ENCODE measurements around the gene CCDC122. TPM values are rescaled to one million over a fixed set of nuclear protein-coding genes. Genes with fewer than 3 reads are reported as not detected.

The CCDC122 gene
- total RNA-seq, 1 experiment from 2014 or later, result 5.8 TPM

DNA sequence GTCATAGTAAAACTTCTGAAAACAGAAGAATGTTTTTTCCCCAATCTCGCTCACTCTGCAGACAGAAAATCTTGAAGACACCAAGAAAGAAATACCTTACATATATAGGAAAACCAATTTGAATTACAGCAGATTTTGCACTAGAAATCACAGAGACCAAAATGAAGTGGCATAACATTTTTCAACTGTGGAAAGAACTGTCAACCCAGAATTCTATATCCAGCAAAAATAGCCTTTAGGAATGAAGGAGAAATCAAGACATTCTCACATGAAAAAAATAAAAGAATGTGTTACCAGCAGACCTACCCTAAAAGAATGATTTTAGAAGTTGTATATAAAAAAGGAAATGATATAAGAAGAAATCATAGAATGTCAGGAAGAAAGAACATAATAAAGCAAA is 28.7 kb downstream of the CCDC122 start:
- intact Hi-C loops (cut with micrococcal nuclease), result no loop called here
- CTCF ChIA-PET, result no interaction called here
- POLR2A ChIA-PET, result no interaction called here

More for the DNA sequence above, 28.7 kb downstream of the CCDC122 start:
- ATAC-seq (no peak), DNase-seq (ENCODE audit: low read depth, low spot score) (no peak)
- no peaks in the 10 kb centered on the region for H4K20me1 ChIP-seq (ENCODE audit: insufficient read depth)
- TF ChIP-seq EGR1 (IDR thresholded peaks at IDR 0.05; ENCODE audit: low read depth) (no peak), CBX3 (IDR thresholded peaks at IDR 0.05; ENCODE audit: low read depth) (no peak), SIN3A (IDR thresholded peaks at IDR 0.05; ENCODE audit: low read depth) (no peak), POLR2A (IDR thresholded peaks at IDR 0.05; ENCODE audit: borderline replicate concordance, extremely low read depth, insufficient read depth, insufficient read length) (no peak), MAX (IDR thresholded peaks at IDR 0.05) (no peak), SRF (IDR thresholded peaks at IDR 0.05; ENCODE audit: low read depth) (no peak), YY1 (IDR thresholded peaks at IDR 0.05; ENCODE audit: extremely low read depth, insufficient replicate concordance, low read depth, low read length) (no peak), ZFX (IDR thresholded peaks at IDR 0.05) (no peak), RAD21 (IDR thresholded peaks at IDR 0.05; ENCODE audit: low read depth) (no peak), ELF1 (IDR thresholded peaks at IDR 0.05; ENCODE audit: borderline replicate concordance, low read depth) (no peak), SP1 (IDR thresholded peaks at IDR 0.05; ENCODE audit: low read depth) (no peak)
- TF ChIP-seq, protein P1, sequence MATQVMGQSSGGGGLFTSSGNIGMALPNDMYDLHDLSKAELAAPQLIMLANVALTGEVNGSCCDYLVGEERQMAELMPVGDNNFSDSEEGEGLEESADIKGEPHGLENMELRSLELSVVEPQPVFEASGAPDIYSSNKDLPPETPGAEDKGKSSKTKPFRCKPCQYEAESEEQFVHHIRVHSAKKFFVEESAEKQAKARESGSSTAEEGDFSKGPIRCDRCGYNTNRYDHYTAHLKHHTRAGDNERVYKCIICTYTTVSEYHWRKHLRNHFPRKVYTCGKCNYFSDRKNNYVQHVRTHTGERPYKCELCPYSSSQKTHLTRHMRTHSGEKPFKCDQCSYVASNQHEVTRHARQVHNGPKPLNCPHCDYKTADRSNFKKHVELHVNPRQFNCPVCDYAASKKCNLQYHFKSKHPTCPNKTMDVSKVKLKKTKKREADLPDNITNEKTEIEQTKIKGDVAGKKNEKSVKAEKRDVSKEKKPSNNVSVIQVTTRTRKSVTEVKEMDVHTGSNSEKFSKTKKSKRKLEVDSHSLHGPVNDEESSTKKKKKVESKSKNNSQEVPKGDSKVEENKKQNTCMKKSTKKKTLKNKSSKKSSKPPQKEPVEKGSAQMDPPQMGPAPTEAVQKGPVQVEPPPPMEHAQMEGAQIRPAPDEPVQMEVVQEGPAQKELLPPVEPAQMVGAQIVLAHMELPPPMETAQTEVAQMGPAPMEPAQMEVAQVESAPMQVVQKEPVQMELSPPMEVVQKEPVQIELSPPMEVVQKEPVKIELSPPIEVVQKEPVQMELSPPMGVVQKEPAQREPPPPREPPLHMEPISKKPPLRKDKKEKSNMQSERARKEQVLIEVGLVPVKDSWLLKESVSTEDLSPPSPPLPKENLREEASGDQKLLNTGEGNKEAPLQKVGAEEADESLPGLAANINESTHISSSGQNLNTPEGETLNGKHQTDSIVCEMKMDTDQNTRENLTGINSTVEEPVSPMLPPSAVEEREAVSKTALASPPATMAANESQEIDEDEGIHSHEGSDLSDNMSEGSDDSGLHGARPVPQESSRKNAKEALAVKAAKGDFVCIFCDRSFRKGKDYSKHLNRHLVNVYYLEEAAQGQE (IDR thresholded peaks at IDR 0.05; ENCODE audit: low read depth), result no peak
- no peak overlapping the region for H3K9ac ChIP-seq (ENCODE audit: low read length)
- H3K36me3 ChIP-seq (ENCODE audit: control insufficient read depth in 1 of 2, insufficient read depth in 2 of 2, low read length in 2 of 2), result no peaks in the 10 kb centered on the region; a peak in 1 of 4 replicates
- BruUV-seq (replicated peaks), result no TSS peak
- no peaks in the 10 kb centered on the region for H3K9me2 ChIP-seq (ENCODE audit: insufficient read depth)
- no peaks in the 10 kb centered on the region for H3K27me3 ChIP-seq (ENCODE audit: insufficient read depth, low read length)
- H3K9me3 ChIP-seq (ENCODE audit: control insufficient read depth in 1 of 2, insufficient read depth in 1 of 2, low read depth in 1 of 2, low read length in 2 of 2), result peaks cover 0 to 4% of the 10 kb centered on the region in 2 experiments; a peak in 1 of 4 replicates
- no peaks in the 10 kb centered on the region for H3K79me2 ChIP-seq (ENCODE audit: insufficient read depth, low read length)
- RAD21 ChIA-PET (ENCODE audit: low non-redundant PET in 1 of 2, low total read pairs in 2 of 2, uncharacterized antibody in 2 of 2, unreplicated experiment in 2 of 2), result no interaction called here
- H3K4me3 ChIP-seq (replicated peaks in 1 of 2; ENCODE audit: low read depth in 1 of 2, low read length in 2 of 2), result no peak overlapping the region
- H3K4me1 ChIP-seq (ENCODE audit: control insufficient read depth in 1 of 2, insufficient read depth in 2 of 2, low read length in 2 of 2), result 0 out of 4 replicates have a peak, but pooled peaks cover 0 to 4% of the 10 kb centered on the region in 2 experiments
- no peak overlapping the region for H3K4me2 ChIP-seq (ENCODE audit: low read length)
- no peak overlapping the region for H2AFZ ChIP-seq (ENCODE audit: low read depth, low read length, poor library complexity, severe bottlenecking)
- H3K27ac ChIP-seq (ENCODE audit: low read depth, low read length), result no peak overlapping the region

Data from HCT116 (cell line).